Osteoblast (primary cell): ENCODE results near the gene CD93. TPM values are rescaled to one million over a fixed set of nuclear protein-coding genes. Genes with fewer than 3 reads are reported as not detected.

Experiments used
- DNase-seq: peaks from one replicate; pipeline ENCODE4 v3.0.0; 2011; ENCODE audit warnings: low spot score, mixed read lengths; ENCODE audit not compliant: insufficient read length; ENCODE audit errors: missing footprints
- H2AFZ ChIP-seq: 2 replicates; pipeline ENCODE4 v1.6.0; 2011; ENCODE audit warnings: mild to moderate bottlenecking, low read length
- H3K27ac ChIP-seq: 2 replicates; pipeline ENCODE4 v1.5.1; 2011; ENCODE audit warnings: mild to moderate bottlenecking, low read depth, low read length, moderate library complexity
- H3K27me3 ChIP-seq: 2 replicates; pipeline ENCODE4 v1.6.0; 2012; ENCODE audit warnings: mild to moderate bottlenecking, control low read depth, inconsistent platforms, low read length, moderate library complexity; ENCODE audit not compliant: insufficient read depth
- H3K36me3 ChIP-seq: 2 replicates; pipeline ENCODE4 v1.5.1; 2011; ENCODE audit warnings: mild to moderate bottlenecking, low read length, control low read depth, moderate library complexity; ENCODE audit not compliant: insufficient read depth
- H3K4me1 ChIP-seq: 2 replicates; pipeline ENCODE4 v1.5.1; 2011; ENCODE audit warnings: mild to moderate bottlenecking, low read length, control low read depth, moderate library complexity; ENCODE audit not compliant: insufficient read depth
- H3K4me2 ChIP-seq: 2 replicates; pipeline ENCODE4 v1.6.0; 2011; ENCODE audit warnings: mild to moderate bottlenecking, low read length; ENCODE audit not compliant: insufficient read depth
- H3K4me3 ChIP-seq: fragments of 200-600 bp; sonication (generic); 3 replicates; pipeline ENCODE4 v1.5.1; 2012; ENCODE audit warnings: mild to moderate bottlenecking, low read length, inconsistent platforms; ENCODE audit not compliant: insufficient read depth
- H3K79me2 ChIP-seq: 2 replicates; pipeline ENCODE4 v1.6.0; 2012; ENCODE audit warnings: mild to moderate bottlenecking, low read length, control low read depth, inconsistent platforms; ENCODE audit not compliant: insufficient read depth
- H3K9me3 ChIP-seq: 2 replicates; pipeline ENCODE4 v1.5.1; 2011; ENCODE audit warnings: low read depth, low read length, control low read depth
- H4K20me1 ChIP-seq: 2 replicates; pipeline ENCODE4 v1.6.0; 2012; ENCODE audit warnings: mild to moderate bottlenecking, low read length, control low read depth; ENCODE audit not compliant: insufficient read depth
- total RNA-seq: library from RNA; depleted of rRNA; stranded (reverse); fragments of >200 nt; gene quantifications from 2 replicates; pipeline ENCODE4 v1.2.3, GENCODE V29; 2012
- TF ChIP-seq, protein P1 (sequence below): IDR thresholded peaks from 2 replicates; pipeline ENCODE4 v1.5.1; 2011; ENCODE audit warnings: mild to moderate bottlenecking, low read depth, low read length, moderate library complexity; ENCODE audit errors: extremely low read depth

CD93 gene
- total RNA-seq, 1 donor, result not detected

DNA sequence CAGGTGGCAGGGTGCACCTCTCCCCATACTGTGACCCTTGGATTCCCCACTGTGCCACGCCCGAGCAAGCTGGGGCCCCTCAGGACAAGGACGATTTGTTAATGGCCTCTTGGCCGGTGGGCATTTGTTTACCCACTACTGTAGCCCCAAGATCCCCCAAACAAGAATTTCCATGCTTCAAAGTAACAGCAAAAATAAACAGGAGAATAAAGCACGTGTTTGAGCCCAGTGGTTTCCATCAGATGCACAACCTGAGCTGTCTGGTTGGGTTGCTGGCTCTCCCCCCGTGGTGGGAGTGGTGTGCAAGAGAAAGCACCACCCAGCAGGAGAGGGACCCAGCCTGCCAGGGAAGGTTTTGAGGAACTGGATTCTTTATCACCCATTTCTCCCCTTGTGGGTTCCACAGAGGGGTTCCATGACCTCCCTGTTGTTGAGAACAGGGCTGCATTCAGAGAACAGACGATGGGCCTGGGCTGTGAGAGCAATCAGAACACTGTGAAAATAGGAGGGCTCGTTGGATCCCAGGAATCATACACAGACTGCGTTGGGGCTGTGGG lies 4.8 kb downstream of the CD93 start:
- H3K9me3 ChIP-seq, result no peaks in the 10 kb centered on the region
- no peaks in the 10 kb centered on the region for H3K36me3 ChIP-seq
- H3K79me2 ChIP-seq, result no peaks in the 10 kb centered on the region
- H3K27ac ChIP-seq, result no peak overlapping the region
- H4K20me1 ChIP-seq, result no peaks in the 10 kb centered on the region
- DNase-seq, result no peak
- no peak overlapping the region for H3K4me2 ChIP-seq
- no peak overlapping the region for H3K4me3 ChIP-seq
- peaks cover 17% of the 10 kb centered on the region for H3K27me3 ChIP-seq
- H3K4me1 ChIP-seq, result no peaks in the 10 kb centered on the region
- TF ChIP-seq, protein P1, sequence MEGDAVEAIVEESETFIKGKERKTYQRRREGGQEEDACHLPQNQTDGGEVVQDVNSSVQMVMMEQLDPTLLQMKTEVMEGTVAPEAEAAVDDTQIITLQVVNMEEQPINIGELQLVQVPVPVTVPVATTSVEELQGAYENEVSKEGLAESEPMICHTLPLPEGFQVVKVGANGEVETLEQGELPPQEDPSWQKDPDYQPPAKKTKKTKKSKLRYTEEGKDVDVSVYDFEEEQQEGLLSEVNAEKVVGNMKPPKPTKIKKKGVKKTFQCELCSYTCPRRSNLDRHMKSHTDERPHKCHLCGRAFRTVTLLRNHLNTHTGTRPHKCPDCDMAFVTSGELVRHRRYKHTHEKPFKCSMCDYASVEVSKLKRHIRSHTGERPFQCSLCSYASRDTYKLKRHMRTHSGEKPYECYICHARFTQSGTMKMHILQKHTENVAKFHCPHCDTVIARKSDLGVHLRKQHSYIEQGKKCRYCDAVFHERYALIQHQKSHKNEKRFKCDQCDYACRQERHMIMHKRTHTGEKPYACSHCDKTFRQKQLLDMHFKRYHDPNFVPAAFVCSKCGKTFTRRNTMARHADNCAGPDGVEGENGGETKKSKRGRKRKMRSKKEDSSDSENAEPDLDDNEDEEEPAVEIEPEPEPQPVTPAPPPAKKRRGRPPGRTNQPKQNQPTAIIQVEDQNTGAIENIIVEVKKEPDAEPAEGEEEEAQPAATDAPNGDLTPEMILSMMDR, result no peak
- no peak overlapping the region for H2AFZ ChIP-seq

DNA sequence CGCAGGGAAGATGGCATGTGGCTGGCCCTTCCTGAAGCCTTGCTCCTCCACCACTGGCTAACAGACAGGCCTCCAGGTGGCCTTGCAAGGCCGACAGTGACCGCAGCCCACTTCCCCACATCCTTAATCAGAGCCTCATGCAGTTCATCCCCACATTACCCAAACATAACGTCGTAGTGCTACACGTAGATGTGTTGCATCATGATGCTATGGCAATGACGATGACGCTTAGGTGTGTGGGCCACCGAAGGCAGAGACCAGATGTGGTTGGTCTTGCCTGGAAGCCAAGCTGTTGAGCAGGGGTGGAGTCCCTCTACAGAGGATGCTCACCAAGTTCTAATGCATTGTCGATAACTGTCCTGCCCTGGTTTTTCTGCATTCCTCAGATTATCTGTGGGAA lies 5.6 kb downstream of the CD93 start:
- Histone ChIP-seq H3K4me3 (no peak overlapping the region), H3K27ac (no peak overlapping the region), H3K4me1 (no peaks in the 10 kb centered on the region), H3K36me3 (no peaks in the 10 kb centered on the region), H3K4me2 (no peak overlapping the region), H3K27me3 (peaks cover 17% of the 10 kb centered on the region), H3K79me2 (no peaks in the 10 kb centered on the region), H2AFZ (no peak overlapping the region), H4K20me1 (no peaks in the 10 kb centered on the region), H3K9me3 (no peaks in the 10 kb centered on the region)
- TF ChIP-seq, protein P1, result no peak
- no peak for DNase-seq

DNA sequence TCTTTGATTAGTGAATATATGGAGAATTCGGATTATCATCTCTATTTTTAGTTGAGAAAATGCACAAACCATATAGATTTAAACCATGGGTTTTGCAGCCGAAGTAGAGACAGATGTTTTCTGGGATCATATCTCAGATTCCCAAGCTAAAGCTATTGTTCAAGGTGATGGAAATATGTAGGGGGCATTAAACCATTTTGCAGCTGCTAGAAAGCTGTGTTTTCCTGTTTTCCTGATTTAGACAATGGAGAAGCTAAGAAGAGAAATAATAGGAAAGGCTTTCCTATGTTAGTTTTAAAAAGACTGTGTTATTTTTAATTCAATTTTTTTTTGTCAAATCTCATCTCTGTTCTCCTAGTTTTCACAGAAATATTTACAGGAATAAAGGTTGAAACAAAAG lies 6.2 kb downstream of the CD93 start:
- DNase-seq, result no peak
- no peaks in the 10 kb centered on the region for H3K9me3 ChIP-seq
- no peak overlapping the region for H3K27ac ChIP-seq
- H3K4me2 ChIP-seq, result no peak overlapping the region
- TF ChIP-seq, protein P1, result no peak
- H3K36me3 ChIP-seq, result no peaks in the 10 kb centered on the region
- H2AFZ ChIP-seq, result no peak overlapping the region
- H3K4me3 ChIP-seq, result no peak overlapping the region
- peaks cover 17% of the 10 kb centered on the region for H3K27me3 ChIP-seq
- H4K20me1 ChIP-seq, result no peaks in the 10 kb centered on the region
- no peaks in the 10 kb centered on the region for H3K79me2 ChIP-seq
- H3K4me1 ChIP-seq, result no peaks in the 10 kb centered on the region

DNA sequence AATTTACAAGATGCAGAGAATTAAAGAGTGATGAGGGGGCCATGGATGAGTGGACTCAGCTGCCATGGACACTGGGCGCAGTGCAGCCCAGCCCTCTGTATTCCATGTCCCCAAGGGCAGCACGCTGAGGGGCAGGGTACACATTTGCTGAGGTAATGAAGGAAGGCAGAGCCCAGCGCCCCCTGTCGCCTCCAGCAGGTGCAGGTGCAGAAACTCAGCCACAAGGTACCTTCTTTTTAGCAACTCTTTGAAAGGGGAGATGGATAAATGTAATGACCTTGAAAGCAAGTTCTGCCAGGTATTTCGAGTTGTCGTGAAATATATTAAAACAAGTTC lies 7.1 kb downstream of the CD93 start:
- TF ChIP-seq, protein P1, result no peak
- no peak for DNase-seq
- no peaks in the 10 kb centered on the region for H4K20me1 ChIP-seq
- H2AFZ ChIP-seq, result no peak overlapping the region
- peaks cover 17% of the 10 kb centered on the region for H3K27me3 ChIP-seq
- H3K4me3 ChIP-seq, result no peak overlapping the region
- H3K27ac ChIP-seq, result no peak overlapping the region
- H3K4me1 ChIP-seq, result no peaks in the 10 kb centered on the region
- H3K4me2 ChIP-seq, result no peak overlapping the region
- no peaks in the 10 kb centered on the region for H3K9me3 ChIP-seq
- no peaks in the 10 kb centered on the region for H3K79me2 ChIP-seq
- no peaks in the 10 kb centered on the region for H3K36me3 ChIP-seq
